H1 (cell line): ENCODE results near the gene MUC22. TPM values are rescaled to one million over a fixed set of nuclear protein-coding genes. Genes with fewer than 3 reads are reported as not detected.

Experiments
- CTCF ChIA-PET: fragments of 300-600 bp; sonication (Branson Sonifier 250); formaldehyde crosslinking; loops from one replicate; lab custom pipeline; 2021; ENCODE audit not compliant: partially characterized antibody; lab: Charles Lee
- POLR2A ChIA-PET: fragments of 300-600 bp; sonication (Branson Sonifier 250); formaldehyde crosslinking; loops from one replicate; lab custom pipeline; 2021; ENCODE audit warnings: inconsistent platforms; ENCODE audit not compliant: partially characterized antibody; lab: Charles Lee
- DNase-seq, 2 experiments: peaks; one replicate each; pipeline versions ENCODE4 v3.0.0 to v3.0.0-alpha.2; 2010 to 2022; ENCODE audit warnings: low spot score in 2 of 2, low read depth in 1 of 2, mixed read lengths in 1 of 2
- FAIRE-seq: peaks from 2 replicates; lab custom pipeline; 2011; peaks lifted over from hg19 to GRCh38; lab: Jason Lieb, UNC
- H2AFZ ChIP-seq: 2 replicates; pipeline ENCODE4 v1.8.1; 2012; ENCODE audit warnings: low read length, inconsistent platforms
- H2AK5ac ChIP-seq: 2 replicates; pipeline ENCODE4 v1.6.1; 2013; ENCODE audit warnings: low read depth, low read length
- H2BK120ac ChIP-seq: replicated peaks from 2 replicates; pipeline ENCODE3; 2013; ENCODE audit warnings: low read depth, low read length, inconsistent platforms
- H2BK12ac ChIP-seq: 2 replicates; pipeline ENCODE4 v1.6.1; 2013; ENCODE audit warnings: low read depth, low read length
- H2BK15ac ChIP-seq: 2 replicates; pipeline ENCODE4 v1.6.1; 2013; ENCODE audit warnings: low read length
- H2BK20ac ChIP-seq: 2 replicates; pipeline ENCODE4 v1.6.1; 2013; ENCODE audit warnings: low read length
- H2BK5ac ChIP-seq: 2 replicates; pipeline ENCODE4 v1.6.1; 2013; ENCODE audit warnings: low read depth, low read length
- H3K14ac ChIP-seq: 2 replicates; pipeline ENCODE4 v1.6.1; 2013; ENCODE audit warnings: inconsistent platforms; ENCODE audit not compliant: insufficient read length
- H3K18ac ChIP-seq: 2 replicates; pipeline ENCODE4 v1.6.1; 2013; ENCODE audit warnings: low read length; ENCODE audit errors: extremely low read depth
- H3K23ac ChIP-seq: 2 replicates; pipeline ENCODE4 v1.6.1; 2013; ENCODE audit warnings: inconsistent platforms; ENCODE audit not compliant: insufficient read length
- H3K23me2 ChIP-seq: 2 replicates; pipeline ENCODE4 v1.6.1; 2013; ENCODE audit warnings: low read depth, low read length
- H3K27ac ChIP-seq: 2 replicates; pipeline ENCODE4 v1.6.1; 2011; ENCODE audit warnings: low read depth, low read length, inconsistent platforms
- H3K27me3 ChIP-seq, 4 experiments: replicated peaks in 1 of 4; 1 replicate in 1 of 4; 2 replicates in 3 of 4; pipeline versions ENCODE4 v1.6.1 to v1.8.1; 2011 to 2013; ENCODE audit warnings: low read length in 3 of 4, mild to moderate bottlenecking in 3 of 4, inconsistent platforms in 2 of 4, mixed read lengths in 2 of 4, moderate library complexity in 1 of 4; ENCODE audit not compliant: control insufficient read depth in 3 of 4, insufficient read depth in 3 of 4; ENCODE audit errors: extremely low read depth in 1 of 4
- H3K36me3 ChIP-seq, 4 experiments: 2 replicates each; pipeline versions ENCODE4 v1.6.1 to v1.8.1; 2011 to 2013; ENCODE audit warnings: mild to moderate bottlenecking in 4 of 4, low read length in 3 of 4, moderate library complexity in 2 of 4, control low read depth in 1 of 4, inconsistent platforms in 1 of 4; ENCODE audit not compliant: insufficient read depth in 4 of 4, control insufficient read depth in 2 of 4
- H3K4ac ChIP-seq: replicated peaks from 2 replicates; pipeline ENCODE3; 2013; ENCODE audit warnings: low read length, low read depth, mixed read lengths, inconsistent platforms; ENCODE audit not compliant: insufficient read length
- H3K4me1 ChIP-seq, 4 experiments: replicated peaks in 1 of 4; 1 replicate in 1 of 4; 2 replicates in 3 of 4; pipeline versions ENCODE4 v1.6.1 to v1.8.1; 2011 to 2013; ENCODE audit warnings: low read length in 3 of 4, inconsistent platforms in 2 of 4, mixed read lengths in 1 of 4; ENCODE audit not compliant: insufficient read depth in 4 of 4, control insufficient read depth in 3 of 4
- H3K4me2 ChIP-seq, 2 experiments: 2 replicates each; pipeline versions ENCODE4 v1.6.1 to v1.8.1; 2011 to 2013; ENCODE audit warnings: low read depth in 2 of 2, low read length in 2 of 2, control low read depth in 1 of 2, inconsistent platforms in 1 of 2, mild to moderate bottlenecking in 1 of 2; ENCODE audit not compliant: insufficient read depth in 1 of 2
- H3K4me3 ChIP-seq, 4 experiments: fragments of 200-600, 300-600 bp in 1 of 4; sonication (generic), shearing (Covaris generic), sonication (Bioruptor Twin) in 1 of 4; 2 replicates each; pipeline versions ENCODE4 v1.5.1 to v1.8.1; 2011 to 2016; ENCODE audit warnings: low read length in 4 of 4, low read depth in 3 of 4, control low read depth in 2 of 4, inconsistent platforms in 2 of 4, mild to moderate bottlenecking in 2 of 4, mixed read lengths in 1 of 4, moderate library complexity in 1 of 4; ENCODE audit not compliant: insufficient read depth in 2 of 4; ENCODE audit errors: extremely low read depth in 1 of 4
- H3K56ac ChIP-seq: replicated peaks from 2 replicates; pipeline ENCODE3; 2013; ENCODE audit warnings: low read depth, mild to moderate bottlenecking, mixed read lengths, low read length, inconsistent platforms; ENCODE audit not compliant: insufficient read length
- H3K79me1 ChIP-seq: 2 replicates; pipeline ENCODE4 v1.6.1; 2013; ENCODE audit warnings: low read depth, low read length, control low read depth
- H3K79me2 ChIP-seq, 2 experiments: 2 replicates each; pipeline versions ENCODE4 v1.6.1 to v1.8.1; 2012 to 2013; ENCODE audit warnings: low read length in 2 of 2, mild to moderate bottlenecking in 2 of 2, inconsistent platforms in 1 of 2; ENCODE audit not compliant: insufficient read depth in 2 of 2, control insufficient read depth in 1 of 2
- H3K9ac ChIP-seq, 4 experiments: replicated peaks in 1 of 4; 1 replicate in 1 of 4; 2 replicates in 3 of 4; pipeline versions ENCODE4 v1.6.1 to v1.8.1; 2011 to 2013; ENCODE audit warnings: low read depth in 3 of 4, low read length in 3 of 4, control low read depth in 2 of 4, mild to moderate bottlenecking in 2 of 4, moderate library complexity in 2 of 4, inconsistent platforms in 1 of 4; ENCODE audit errors: extremely low read depth in 1 of 4
- H3K9me3 ChIP-seq, 2 experiments: 2 replicates each; pipeline versions ENCODE4 v1.6.1 to v1.8.1; 2012 to 2013; ENCODE audit warnings: mild to moderate bottlenecking in 2 of 2, moderate library complexity in 2 of 2, control low read depth in 1 of 2, inconsistent platforms in 1 of 2, low read depth in 1 of 2, low read length in 1 of 2, mixed read lengths in 1 of 2; ENCODE audit not compliant: insufficient read depth in 2 of 2
- H4K20me1 ChIP-seq, 2 experiments: replicated peaks in 1 of 2; 2 replicates each; pipeline versions ENCODE3 to v1.8.1; 2011 to 2013; ENCODE audit warnings: inconsistent platforms in 2 of 2, low read length in 2 of 2, mild to moderate bottlenecking in 1 of 2; ENCODE audit not compliant: insufficient read depth in 2 of 2, control insufficient read depth in 1 of 2
- H4K5ac ChIP-seq: 2 replicates; pipeline ENCODE4 v1.6.1; 2013; ENCODE audit warnings: low read length, low read depth, mixed read lengths, inconsistent platforms; ENCODE audit not compliant: insufficient read length
- H4K8ac ChIP-seq: 2 replicates; pipeline ENCODE4 v1.8.0; 2013; ENCODE audit warnings: mild to moderate bottlenecking, moderate library complexity, low read length, inconsistent platforms; ENCODE audit not compliant: insufficient read depth; ENCODE audit errors: extremely low read depth
- H4K91ac ChIP-seq: replicated peaks from 2 replicates; pipeline ENCODE3; 2013; ENCODE audit warnings: low read length, mixed read lengths, inconsistent platforms; ENCODE audit not compliant: insufficient read length
- CHD1 ChIP-seq: IDR thresholded peaks from 2 replicates; pipeline ENCODE4 v1.6.1; 2012; ENCODE audit warnings: low read depth, low read length, improper control_type of control experiment
- EGR1 ChIP-seq: IDR thresholded peaks from 2 replicates; pipeline ENCODE4 v1.6.1; 2011; ENCODE audit warnings: low read depth, low read length, borderline replicate concordance
- EP300 ChIP-seq, 2 experiments: IDR thresholded peaks; 1 replicate in 1 of 2; 2 replicates in 1 of 2; pipeline ENCODE4 v1.6.1; 2011 to 2012; ENCODE audit warnings: low read depth in 2 of 2, low read length in 2 of 2, mild to moderate bottlenecking in 2 of 2, borderline replicate concordance in 1 of 2, inconsistent platforms in 1 of 2, moderate library complexity in 1 of 2
- GABPA ChIP-seq: IDR thresholded peaks from 2 replicates; pipeline ENCODE4 v1.6.1; 2011; ENCODE audit warnings: mild to moderate bottlenecking, low read length, moderate library complexity, borderline replicate concordance; ENCODE audit not compliant: insufficient read depth
- RXRA ChIP-seq: IDR thresholded peaks from 2 replicates; pipeline ENCODE4 v1.6.1; 2011; ENCODE audit warnings: low read depth, mild to moderate bottlenecking, low read length, moderate library complexity; ENCODE audit not compliant: insufficient read depth
- SIN3A ChIP-seq, 2 experiments: IDR thresholded peaks in 1 of 2; conservative IDR thresholded peaks in 1 of 2; 2 replicates each; pipeline ENCODE4 v1.6.1; 2011 to 2012; ENCODE audit warnings: low read length in 2 of 2, improper control_type of control experiment in 1 of 2, low read depth in 1 of 2, mild to moderate bottlenecking in 1 of 2
- SRF ChIP-seq: IDR thresholded peaks from 2 replicates; pipeline ENCODE4 v1.6.1; 2011; ENCODE audit warnings: mild to moderate bottlenecking, low read depth, low read length, moderate library complexity
- SUZ12 ChIP-seq: fragments of 200-600 bp; sonication (generic); IDR thresholded peaks from 2 replicates; pipeline ENCODE4 v1.6.1; 2012; ENCODE audit warnings: mild to moderate bottlenecking, inconsistent platforms, low read length, moderate library complexity, mixed read lengths
- YY1 ChIP-seq: IDR thresholded peaks from 2 replicates; pipeline ENCODE4 v1.6.1; 2011; ENCODE audit warnings: low read depth, mild to moderate bottlenecking, low read length
- WGBS, 2 experiments: shearing (Covaris generic) in 1 of 2; methylation state at CpG; one replicate each; pipeline versions ENCODE4 v1.1.6 to v1.1.7; 2013 to 2015; ENCODE audit warnings: low lambda C conversion rate in 2 of 2, mixed read lengths in 2 of 2, inconsistent platforms in 1 of 2, low coverage in 1 of 2, missing lambda C conversion rate in 1 of 2; ENCODE audit not compliant: insufficient replicate concordance in 2 of 2, insufficient coverage in 1 of 2, insufficient read length in 1 of 2; ENCODE audit errors: extremely low coverage in 1 of 2, missing lambda C conversion rate in 1 of 2; 5-methylcytosine and 5-hydroxymethylcytosine counted together
- polyA plus RNA-seq, 7 experiments: library from polyadenylated mRNA; depleted of rRNA in 3 of 7; stranded (reverse) in 5 of 7; unstranded in 2 of 7; fragments of >200 nt in 5 of 7; fragments of 200-250 nt in 2 of 7; gene quantifications; 1 replicate in 5 of 7; 2 replicates in 1 of 7; 4 replicates in 1 of 7; pipeline versions ENCODE4 v1.2.1 to v1.2.3, GENCODE V29; 2011 to 2013; ENCODE audit warnings: missing spikeins in 2 of 7, mixed read lengths in 2 of 7
- total RNA-seq: library from RNA; stranded (reverse); fragmentation: NEBNext Ultra II Directional; extraction: Animal tissue kit (Norgen Biotek cat#: 25700); gene quantifications from 2 replicates; pipeline ENCODE4 v1.2.1, GENCODE V29; 2021
- TF ChIP-seq, protein P1 (sequence below): IDR thresholded peaks from 2 replicates; pipeline ENCODE4 v1.6.1; 2011; ENCODE audit warnings: low read depth, mild to moderate bottlenecking, low read length; ENCODE audit not compliant: insufficient read depth

MUC22 gene
- total and polyA plus RNA-seq, 2 of the 8 experiments (the other 6 are each of a cell fraction or from before 2014, with no cell fraction given): 0.02 TPM; not detected in 1

DNA sequence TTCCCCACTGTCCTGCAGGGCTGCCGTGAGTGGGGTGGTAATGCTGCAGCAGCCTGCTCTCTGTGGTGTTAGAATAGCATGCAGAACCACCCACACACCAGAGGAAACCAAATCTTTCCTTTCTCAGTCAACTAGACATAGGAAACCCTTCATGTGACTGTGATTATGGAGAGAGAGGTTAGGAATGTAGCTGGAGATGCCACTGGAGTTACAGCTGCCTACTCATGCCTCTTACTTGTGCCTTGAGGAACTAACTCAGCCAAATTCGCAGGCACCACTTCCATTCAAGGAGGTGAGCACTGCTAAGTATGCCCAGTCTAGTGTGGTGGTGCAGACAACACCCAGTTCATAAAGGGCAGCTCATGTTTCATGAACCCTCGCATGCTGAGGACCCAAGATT, 27.4 kb downstream of the MUC22 start:
- WGBS, 2 experiments: 64% methylated on average over 3 of the region's 3 CpGs; no CpG with 5 or more reads in 1 of the 2 experiments
- Histone ChIP-seq H4K5ac (no peak overlapping the region), H4K20me1 (no peaks in the 10 kb centered on the region), H2BK20ac (no peak overlapping the region; the same call in 1 of the 2 replicates), H3K18ac (no peak overlapping the region), H3K23ac (no peak overlapping the region), H3K27me3 (no peaks in the 10 kb centered on the region), H3K4me2 (no peak overlapping the region), H3K79me2 (no peaks in the 10 kb centered on the region), H3K4me3 (no peak overlapping the region), H2BK5ac (no peak overlapping the region), H2BK15ac (0 out of 2 replicates have a peak overlapping the region, but pooled peaks have one; percentile 49), H2BK12ac (no peak overlapping the region), H2BK120ac (no peak overlapping the region), H3K27ac (no peak overlapping the region), H3K36me3 (no peaks in the 10 kb centered on the region), H2AFZ (no peak overlapping the region), H4K8ac (no peak overlapping the region), H2AK5ac (no peak overlapping the region), H3K4me1 (no peaks in the 10 kb centered on the region), H4K91ac (no peak overlapping the region), H3K9me3 (no peaks in the 10 kb centered on the region), H3K56ac (no peak overlapping the region), H3K23me2 (no peaks in the 10 kb centered on the region), H3K9ac (no peak overlapping the region), H3K4ac (no peak overlapping the region), H3K79me1 (no peaks in the 10 kb centered on the region), H3K14ac (no peak overlapping the region)
- ChIA-PET CTCF (interaction anchor here (1.0 to 2.7 kb wide), 4 partner anchors 17 to 95 kb away, joined by 3 to 11 read pairs (median 4); no protein-coding TSS in a partner anchor), POLR2A (no interaction called here)
- FAIRE-seq (no peak), DNase-seq (no peak)
- no peak for TF ChIP-seq SIN3A (conservative IDR thresholded peaks at IDR 0.05 in 1 of 2, IDR thresholded peaks at IDR 0.05 in 1 of 2; ENCODE audit: low read depth in 1 of 2, low read length in 2 of 2)
- no peak for TF ChIP-seq RXRA
- no peak for TF ChIP-seq GABPA
- TF ChIP-seq EP300 (IDR thresholded peaks at IDR 0.05; ENCODE audit: borderline replicate concordance in 1 of 2, low read depth in 2 of 2, low read length in 2 of 2): no peak
- TF ChIP-seq YY1: no peak
- TF ChIP-seq, protein P1, sequence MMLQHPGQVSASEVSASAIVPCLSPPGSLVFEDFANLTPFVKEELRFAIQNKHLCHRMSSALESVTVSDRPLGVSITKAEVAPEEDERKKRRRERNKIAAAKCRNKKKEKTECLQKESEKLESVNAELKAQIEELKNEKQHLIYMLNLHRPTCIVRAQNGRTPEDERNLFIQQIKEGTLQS: no peak
- no peak for TF ChIP-seq SRF
- no peak for TF ChIP-seq CHD1
- no peak for TF ChIP-seq SUZ12
- no peak for TF ChIP-seq EGR1
